Measurements from ENCODE around the gene MEG3.

The MEG3 gene

DNA sequence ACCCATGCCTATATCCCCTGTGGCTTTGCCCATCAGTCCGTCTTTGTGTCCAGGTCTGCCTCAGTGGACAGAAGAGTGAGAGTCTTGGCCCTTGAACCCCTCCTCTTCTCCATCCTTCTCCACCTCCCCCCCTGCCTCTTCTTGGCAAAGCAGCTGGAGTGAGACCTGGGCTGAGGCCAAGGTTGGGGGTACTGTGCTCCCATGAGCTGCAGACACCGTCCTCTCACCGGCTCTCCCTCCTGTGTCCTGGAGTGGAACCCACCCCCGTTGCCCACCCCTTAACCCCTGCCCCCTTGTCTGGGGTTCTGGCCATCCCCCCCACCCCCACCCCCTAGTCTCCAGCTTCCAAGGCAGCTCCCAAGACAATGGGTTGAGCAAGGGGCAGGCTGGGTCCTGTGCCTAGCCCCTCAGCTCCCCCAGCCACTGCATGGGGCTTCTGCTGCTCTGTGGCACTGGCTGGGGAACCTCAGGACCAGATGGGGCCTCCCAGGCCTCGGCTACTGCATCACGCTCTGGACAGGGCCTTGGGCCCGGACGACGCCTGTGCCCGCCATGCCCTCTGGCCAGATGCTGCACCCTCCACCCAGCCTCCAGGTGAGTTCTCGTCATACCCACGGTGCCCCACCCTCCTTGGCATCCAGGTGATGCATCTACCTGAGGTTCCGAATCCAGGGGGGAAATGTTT is 41.9 kb downstream of the MEG3 start:
- no peak for DNase-seq

DNA sequence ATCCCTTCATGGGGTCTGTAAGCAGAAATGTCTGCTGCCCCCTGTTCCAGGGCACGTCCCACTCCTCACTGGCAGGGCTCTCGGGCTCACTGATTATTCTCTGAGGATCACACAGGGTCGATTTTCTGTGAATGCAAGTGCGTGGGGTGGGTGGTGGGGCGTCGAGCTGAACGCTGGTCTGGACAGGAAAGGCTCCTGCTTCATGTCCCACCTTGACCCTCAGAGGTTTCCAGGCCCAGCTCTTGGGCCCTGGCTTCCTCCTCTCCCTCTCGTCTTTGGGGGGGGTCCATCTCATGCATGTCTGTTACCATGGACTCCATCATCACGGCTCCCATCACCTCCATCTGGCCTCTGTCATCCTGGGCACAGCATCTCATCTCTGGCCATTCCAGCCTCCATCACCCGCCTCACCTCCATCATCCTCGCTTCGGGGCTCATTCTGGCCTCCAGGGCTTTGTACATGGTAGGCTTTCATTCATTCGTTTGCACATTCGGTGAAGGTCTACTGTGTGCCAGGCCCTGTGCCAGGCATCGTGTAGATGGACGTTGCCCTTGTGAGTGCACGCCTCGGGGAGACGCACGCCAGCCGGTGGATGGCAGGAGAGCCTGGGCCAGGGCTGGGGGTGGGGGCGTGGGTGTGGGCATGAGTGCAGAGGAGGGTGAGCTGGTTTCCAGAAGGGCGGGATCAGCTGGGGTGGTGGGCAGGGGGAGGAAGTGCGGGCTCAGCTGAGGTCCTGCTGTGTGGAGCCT is 42.9 kb downstream of the MEG3 start:
- DNase-seq = no peak

DNA sequence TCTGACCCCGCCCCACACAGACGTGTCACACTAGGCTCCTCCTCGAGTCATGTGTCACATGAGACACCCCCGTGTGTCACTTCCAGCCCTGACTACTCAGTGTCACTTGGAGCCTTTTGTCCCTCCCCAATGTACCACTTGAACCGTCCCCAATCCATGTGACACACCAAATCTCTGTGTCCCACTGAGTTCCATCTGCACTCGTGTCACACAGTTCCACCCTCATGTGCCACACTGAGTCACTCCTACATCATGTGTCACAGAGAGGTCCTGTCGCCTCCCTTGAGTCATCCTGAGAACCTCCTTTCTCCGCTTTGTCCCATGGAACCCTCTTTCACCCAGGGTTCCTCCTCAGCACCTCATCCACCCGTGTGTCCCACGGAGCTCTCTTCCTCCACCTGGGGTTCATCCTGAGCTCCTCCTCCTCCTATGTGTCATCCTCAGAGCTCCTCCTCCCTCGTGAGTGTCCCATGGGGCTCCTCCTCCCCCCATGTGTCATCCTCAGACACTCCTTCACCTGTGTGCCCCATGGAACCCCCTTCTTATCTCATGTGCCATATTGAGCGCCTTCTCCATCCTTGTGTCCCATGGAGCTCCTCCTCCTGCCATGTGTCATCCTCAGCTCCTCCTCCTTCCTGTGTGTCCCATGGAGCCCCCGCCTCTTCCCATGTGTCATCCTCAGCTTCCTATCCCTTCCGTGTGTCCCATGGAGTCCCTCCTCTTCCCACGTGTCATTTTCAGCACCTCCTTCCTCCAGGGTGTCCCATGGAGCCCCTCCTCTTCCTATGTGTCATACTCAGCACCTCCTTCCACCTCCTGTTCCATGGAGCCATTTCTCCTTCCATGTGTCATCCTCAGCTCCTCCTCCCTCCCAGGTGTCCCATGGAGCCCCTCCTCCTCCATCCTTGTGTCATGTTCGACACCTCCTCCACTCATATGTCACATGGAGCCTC is 45.6 kb downstream of the MEG3 start:
- no peak for DNase-seq

DNA sequence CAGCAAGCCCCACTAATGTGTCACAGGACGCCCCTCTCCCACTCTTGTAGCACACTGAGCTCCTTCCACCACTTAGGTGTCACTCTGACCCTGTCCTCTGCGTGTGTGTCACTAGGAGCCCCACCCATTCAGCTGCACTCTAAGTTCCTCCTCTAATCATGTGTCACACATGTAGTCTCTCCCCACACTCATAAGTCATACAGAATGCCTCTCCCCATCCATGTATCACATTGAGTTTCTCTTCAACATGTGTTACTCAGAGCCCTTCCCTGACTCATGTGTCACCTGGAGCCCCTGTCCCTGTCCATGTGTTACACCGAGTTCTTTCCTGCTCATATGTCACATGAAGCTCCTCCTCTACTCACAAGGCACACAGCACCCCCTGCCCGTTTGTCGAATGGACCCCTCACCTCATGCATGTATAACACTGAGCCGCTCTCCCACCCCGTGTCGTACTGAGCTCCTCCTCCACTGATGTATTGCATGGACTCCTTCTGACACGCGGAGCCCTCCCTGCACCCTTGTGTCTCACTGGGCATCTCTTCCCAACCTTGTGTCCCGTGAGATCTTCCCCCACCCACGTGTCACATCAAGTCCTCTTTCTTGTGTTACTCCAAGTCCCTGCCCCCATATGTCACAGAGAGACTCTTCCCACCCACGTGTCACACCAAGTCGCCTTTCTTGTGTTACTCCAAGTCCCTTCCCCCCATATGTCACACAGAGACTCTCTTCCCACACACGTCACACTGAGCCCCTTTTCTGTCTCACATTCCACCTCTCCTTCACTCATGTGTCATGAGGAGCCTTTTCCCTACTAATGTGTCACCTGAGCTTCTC is 46.6 kb downstream of the MEG3 start:
- no peak for DNase-seq

DNA sequence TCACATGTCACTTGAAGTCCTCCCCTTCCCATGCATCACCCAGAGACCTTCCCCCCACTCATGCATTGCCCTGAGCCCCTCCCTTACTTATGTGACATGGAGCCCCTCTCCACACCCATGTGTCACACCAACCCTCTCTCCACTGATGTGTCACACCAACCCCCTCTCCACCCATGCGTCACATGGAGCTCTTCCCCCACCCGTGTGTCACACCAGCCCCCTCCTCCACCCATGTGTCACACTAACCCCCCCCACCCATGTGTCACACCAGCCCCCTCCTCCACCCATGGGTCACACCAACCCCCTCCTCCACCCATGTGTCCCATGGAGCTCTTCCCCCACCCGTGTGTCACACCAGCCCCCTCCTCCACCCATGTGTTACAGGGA is 47.2 kb downstream of the MEG3 start:
- DNase-seq = no peak

DNA sequence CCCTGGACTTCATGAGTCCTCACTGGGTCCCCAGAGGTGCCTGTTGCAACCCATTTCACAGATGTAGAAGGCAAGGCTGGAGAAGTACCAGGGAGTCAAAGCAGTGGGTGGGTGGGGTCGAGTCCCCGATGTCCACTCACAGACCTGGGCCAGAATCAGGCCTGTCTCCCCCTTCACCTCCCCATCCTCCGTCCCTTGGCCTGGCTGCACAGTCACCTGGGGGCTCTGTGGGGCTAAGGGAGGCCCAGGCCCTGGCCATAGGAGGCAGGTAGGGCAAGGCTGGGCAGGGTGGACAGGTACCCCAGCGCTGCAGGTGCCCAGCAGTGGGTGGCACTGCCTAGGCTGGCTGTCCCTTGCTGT is 48.1 kb downstream of the MEG3 start:
- no peak for DNase-seq

DNA sequence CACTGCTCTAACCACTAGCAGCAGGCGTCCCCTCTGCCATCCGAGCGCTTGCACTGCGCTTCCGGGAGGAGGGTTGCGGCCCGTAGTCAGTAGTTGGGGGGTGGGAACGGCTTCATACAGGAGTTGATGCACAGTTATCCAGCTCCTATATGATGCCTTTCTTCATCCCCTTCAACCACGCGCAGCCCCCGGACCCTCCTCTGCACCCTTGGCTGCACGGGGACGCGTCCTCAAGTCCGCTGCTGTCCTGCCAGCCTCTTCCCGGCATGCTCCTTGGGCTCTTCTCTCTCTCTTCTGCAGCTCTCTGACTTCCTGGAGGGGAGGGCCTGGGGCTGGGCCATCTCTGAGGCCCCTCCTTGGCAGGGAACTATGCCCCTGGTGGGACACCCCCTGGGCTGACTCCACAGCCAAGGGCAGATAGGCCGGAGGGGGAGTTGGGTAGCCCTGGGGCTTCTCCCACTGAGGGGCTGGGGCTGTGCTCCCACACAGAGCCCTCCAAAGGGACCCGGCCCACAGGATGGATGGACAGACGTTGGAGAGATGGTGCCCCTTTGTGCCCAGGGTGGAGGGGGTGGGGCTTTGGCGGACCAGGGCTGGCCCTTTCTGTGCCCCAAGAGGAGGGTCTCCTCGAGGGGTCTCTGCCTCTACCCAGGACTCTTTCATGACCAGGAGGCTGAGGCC is 48.6 kb downstream of the MEG3 start:
- no peak for DNase-seq

DNA sequence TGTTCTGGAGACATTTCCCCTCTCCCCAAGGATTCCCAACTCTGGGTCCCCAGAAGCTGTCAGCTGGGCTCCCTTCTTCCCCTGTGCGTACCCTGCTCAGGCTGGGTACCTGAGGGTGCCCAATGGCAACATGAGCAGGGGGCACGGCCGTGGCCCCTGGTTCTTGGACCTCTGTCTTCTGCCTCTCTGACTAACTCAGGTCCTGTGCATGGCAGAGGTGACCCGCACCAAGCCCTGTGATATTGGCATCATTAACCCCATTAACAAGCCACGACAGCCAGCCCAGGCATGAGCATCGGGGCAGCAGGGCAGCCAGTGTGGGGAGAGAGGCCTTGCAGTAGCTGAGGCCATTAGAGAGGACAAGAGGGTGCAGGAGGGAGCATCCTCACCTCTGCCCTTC is 49.2 kb downstream of the MEG3 start:
- no peak for DNase-seq

DNA sequence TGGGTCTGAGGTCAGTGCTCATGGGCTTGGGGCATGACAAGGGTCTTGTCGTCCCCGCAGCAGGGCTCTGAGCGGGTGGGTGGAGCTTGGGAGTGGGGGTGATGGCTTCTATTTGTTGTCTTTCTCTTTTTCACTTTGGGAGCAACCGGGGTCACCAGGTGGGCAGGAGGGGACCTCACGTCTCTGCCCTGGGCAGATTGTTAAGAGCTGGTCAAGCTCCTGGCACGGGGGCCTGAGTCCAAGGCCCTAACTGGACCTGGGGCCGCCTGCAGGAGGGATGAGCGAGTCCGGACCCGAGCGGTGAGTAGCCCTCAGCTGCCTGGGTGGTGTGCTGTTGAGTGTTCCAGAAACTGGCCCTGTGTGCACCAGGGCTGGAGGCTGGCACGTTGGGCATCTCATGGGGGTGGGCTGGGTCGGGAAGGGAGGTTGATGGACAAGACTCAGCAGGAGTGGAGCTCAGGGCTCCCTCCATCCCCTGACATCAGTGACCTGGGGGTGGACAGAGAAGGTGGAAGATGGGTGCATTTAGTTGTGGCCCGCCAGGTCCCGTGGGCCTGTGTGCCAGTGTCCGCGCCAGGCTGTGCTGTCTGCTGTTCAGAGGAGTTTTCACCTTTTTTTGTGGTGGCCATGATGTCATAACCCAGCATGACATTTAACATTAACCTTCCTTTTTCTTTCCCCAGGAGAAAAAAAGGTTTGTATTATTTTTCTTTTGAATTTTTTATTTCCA is 50.1 kb downstream of the MEG3 start:
- no peak for DNase-seq

DNA sequence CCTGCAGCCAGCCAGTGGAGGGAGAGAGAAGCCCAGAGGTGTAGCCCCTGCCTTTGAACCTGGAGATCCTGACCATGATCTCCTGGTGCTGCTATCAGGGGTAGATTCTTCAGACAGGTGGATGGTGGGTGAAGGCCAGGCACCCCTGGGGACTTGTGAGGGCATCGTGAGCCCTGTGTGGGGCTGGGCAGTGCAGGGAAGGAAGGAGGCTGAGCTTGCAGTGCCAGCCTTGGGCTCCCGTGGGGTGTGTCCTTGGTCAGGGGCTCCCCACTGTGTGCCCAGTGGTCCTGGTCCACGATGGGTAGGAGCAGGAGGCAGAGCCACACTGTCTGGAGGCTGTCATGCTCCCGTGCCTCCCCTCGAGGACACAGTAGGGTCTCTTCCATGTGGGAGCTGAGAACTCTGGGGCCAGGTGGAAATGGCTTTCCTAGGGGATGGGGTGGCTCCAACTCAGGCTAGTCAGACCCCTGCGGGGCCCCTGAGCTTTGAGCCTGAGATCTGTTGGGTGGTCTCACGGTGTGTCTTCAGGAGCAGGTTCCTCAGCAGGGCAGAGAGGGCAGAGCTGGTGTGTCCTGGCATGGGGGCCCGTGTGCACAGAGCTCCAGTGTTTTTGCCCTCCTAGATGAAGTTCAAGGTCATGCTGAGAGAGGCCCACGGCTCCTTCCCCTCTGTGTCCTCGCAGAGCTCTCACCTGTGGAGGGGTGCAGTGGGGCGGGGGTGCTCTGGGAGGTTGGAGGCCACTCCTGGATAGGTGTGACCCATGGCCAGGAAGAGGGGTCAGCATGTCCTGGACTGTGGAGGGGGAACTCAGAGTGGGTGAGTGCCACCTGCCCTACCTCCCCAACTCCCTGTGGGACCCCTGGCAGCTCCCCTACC is 52.6 kb downstream of the MEG3 start:
- DNase-seq = no peak

DNA sequence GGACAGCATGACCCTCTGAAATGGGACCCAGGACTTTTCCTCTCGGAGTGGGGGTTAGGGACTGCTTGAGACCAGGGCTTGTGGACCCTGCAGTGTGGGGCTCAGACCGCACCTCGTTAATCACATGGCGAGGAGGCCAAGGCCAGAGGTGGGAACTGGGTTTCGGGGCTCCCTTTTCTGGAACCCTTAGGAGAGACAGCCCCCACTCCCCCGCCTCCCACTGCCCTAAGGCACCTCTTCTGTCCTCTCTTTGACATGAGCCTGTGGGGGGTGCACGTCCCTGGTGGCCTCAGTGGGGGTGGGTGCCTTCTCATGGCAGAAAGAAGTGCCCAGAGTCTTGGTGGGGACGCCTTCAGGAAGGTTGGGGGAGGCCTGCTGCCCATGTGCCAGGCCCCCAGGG is 53.3 kb downstream of the MEG3 start:
- DNase-seq = no peak

DNA sequence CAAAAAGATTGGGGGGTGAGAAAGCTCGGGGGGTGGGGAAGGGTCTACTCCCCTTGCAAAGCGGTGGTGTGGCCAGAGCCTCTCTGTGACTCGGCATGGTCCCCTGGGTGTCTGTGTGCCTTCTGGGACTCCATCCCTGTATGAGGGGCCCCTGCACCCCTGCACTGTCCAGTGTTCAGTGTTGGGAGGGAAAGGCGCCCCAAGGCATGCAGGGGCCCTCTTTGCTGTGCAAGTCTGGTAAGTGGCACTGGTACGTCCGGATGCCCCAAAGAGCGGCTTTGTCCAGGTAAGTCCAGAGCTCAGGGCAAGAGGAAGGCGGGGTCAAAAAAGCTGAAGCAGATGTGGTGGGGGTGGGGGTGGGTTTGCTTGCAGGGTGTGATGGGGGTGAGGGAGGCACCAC is 53.9 kb downstream of the MEG3 start:
- DNase-seq = no peak

DNA sequence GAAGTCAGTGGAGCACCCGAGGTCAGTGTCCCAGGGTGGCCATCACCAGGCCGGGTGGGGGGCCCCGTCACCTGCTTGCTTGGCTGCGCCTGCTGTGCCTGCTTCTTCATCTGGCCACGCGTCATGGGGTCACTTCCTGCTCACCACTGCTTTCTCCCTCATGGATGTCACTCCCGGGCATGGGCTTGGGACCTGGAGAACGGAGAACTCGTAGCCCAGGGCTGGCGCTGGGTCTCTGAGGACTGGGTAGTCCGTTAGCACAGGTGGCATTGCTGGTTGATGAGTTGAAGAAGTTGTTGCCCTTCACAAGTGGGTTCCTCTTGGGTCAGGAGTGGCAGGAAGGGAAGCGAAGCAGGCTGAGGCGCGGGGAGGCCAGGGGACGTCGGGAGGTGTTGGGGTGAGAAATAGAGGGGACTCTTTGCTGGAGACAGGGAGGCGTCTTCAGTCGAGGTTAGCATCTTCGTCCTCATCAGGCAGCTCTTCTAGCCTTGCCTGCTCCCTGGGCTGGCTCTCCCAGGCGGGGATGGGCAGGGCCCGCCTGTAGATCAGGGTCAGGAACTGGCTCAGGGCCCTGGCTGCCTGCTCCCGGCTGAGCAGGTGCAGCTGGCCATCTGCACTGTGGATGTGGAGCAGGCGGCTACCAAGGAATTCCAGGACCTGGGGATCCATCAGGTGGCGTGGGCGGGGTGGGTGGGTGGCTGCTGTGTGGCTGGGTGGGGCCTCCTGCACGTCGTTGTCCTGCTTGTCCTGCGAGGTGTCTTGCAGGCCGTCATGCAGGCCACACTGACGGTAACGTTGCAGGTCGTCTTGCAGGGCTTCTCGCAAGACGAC is 54.6 kb downstream of the MEG3 start:
- DNase-seq = no peak

DNA sequence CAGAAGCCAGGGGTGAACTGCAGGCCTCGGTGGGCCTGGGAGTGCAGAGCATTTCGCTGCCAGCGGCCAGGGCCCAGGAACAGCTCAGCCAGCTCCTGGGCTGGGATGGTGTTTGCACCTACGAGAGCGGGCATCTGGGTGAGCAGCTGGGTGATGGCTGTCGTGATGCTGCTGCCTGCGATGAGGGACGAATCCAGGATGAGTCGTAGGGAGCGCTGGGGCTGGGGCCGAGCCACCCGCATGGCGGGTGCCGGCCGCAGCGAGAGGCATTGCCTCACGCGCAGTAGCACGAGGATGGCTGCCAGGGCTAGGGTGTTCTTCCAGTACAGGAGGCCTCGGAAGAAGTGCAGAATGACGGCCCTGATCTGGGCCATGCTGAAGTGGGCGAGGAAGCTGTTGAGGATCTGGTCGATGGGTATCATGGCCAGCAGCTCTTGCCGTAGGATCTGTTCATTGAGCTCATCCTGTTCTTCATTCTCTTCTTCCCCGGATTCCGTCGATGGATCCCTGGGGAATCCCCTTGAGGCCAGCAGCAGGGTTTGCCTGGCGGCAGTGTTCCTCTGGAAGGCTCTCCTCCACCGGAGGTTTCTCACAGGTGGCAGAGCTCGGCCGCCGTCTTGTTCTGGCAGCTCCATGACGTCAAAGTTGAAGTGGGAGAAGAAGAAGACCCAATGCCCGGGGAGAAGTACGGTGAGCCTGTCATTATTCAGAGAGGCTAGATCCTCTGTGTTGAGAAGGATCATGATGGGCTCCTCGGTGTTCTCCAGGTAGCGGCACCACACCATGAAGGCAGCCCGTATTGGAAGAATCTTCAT is 55.5 kb downstream of the MEG3 start:
- DNase-seq = no peak

DNA sequence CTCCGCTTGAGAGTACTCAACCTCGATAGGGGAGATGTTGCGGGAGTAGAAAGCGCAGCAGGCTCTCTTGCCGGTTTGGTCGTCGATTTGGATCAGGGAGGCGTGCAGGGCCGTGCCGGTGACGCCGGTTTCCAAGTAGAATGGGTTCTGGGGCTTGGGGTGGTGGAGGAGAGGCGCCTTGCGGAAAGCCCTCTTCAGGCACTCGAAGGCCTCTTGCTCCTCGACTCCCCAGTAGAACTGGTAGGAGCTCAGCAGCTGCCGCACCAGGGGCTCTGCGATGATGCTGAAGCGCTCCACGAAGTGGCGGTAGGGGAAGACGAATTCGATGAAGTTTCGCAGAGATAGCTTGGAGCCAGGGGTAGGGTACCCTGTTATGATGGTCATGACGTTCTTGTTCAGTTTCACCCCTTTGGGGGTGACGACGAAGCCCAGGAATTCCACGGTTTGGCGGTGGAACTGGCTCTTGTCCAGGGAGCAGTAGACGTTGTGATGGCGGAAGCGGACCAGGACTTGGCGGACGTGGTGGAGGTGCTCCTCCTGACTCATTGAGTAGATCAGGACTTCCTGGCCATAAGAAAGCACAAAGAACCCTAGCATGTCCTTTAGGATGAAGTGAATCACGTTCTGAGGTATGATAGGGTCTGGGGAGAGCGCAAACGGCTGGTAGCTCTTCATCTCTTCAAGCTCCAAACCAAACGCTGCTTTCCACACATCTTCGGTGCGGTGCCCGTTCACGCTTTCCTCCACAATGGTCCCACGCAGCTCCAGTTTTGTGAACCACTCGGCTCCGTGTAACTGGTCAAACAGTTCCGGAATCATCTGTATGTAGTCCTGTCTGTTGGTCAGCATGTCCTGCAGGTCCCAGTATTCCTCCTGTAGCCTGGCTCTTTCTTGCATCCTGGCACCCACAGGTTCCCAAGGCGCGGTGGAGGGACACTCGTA is 56.4 kb downstream of the MEG3 start:
- no peak for DNase-seq

DNA sequence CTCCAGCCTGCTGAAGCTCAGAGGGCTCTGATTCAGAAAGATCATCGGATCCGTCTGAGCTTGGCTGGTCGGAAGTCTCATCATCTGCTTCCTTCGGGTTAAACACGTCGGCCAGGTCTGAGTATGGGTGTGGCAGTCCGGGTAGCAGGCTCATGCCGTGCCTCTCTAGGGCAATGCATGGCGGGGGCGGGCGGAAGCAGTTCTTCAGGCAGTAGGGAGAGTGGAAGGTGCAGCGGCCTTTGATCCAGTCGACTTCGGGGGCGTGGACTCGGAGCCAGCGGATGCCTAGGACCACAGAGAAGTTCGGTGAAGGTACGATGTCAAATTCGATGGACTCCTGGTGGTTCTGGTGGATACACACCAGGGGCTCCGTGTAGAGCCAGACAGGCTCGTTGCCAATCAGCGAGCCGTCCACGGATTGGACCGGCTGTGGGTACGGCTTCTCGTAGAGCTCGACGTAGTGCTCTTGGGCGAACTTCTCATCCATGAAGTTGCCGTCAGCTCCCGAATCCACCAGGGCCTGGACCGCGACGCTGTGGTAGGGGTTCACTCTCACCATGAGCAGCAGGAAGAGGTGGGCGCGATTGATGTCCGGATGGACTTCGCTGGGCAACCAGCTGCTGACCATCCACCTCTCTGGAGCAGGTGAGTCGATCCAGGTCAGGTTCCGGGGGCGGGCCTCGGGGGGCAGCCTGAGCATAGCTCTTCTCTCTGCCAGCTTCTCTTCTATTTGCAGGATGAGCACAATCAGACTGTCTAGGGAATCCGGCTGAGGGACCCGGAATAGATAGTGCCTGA is 57.3 kb downstream of the MEG3 start:
- DNase-seq = no peak

DNA sequence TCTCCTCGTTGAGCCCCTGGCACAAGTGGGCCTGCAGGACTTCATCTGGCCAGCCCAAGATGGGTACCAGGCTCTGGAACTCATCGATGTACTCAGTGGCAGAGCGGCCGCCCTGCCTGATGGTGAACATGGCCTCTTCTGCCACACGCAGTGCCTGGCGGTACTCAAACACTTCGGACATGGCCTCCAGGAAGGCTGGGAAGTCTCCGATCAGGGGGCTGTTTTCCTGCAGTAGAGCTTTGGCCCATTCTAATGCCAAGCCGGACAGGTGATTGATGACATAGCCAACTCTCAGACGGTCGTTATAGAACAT is 57.8 kb downstream of the MEG3 start:
- DNase-seq = no peak
